BLaER1 (cell line): ENCODE data around the gene VEPH1.
"Not testable (repeated sequence)": the region's sequence is repeated elsewhere in the genome, so short reads cannot be mapped to it uniquely, and the experiment has no call there.

Experiments
- H3K27ac ChIP-seq: shearing (Covaris generic); formaldehyde crosslinking; 2 replicates; pipeline ENCODE4 v1.8.1; 2022
- H3K27me3 ChIP-seq: shearing (Covaris generic); formaldehyde crosslinking; 2 replicates; pipeline ENCODE4 v1.8.1; 2022
- H3K36me3 ChIP-seq: shearing (Covaris generic); formaldehyde crosslinking; 2 replicates; pipeline ENCODE4 v1.8.1; 2022
- H3K4me1 ChIP-seq: shearing (Covaris generic); formaldehyde crosslinking; 2 replicates; pipeline ENCODE4 v1.8.1; 2022
- H3K4me2 ChIP-seq: shearing (Covaris generic); formaldehyde crosslinking; 2 replicates; pipeline ENCODE4 v1.8.1; 2022
- H3K4me3 ChIP-seq: shearing (Covaris generic); formaldehyde crosslinking; 2 replicates; pipeline ENCODE4 v1.8.1; 2022
- H3K9ac ChIP-seq: shearing (Covaris generic); formaldehyde crosslinking; 2 replicates; pipeline ENCODE4 v1.8.1; 2022
- H3K9me3 ChIP-seq: shearing (Covaris generic); formaldehyde crosslinking; 2 replicates; pipeline ENCODE4 v1.8.1; 2022
- H4K20me1 ChIP-seq: shearing (Covaris generic); formaldehyde crosslinking; 2 replicates; pipeline ENCODE4 v1.8.1; 2022
- Cebpa-rat ChIP-seq: shearing (Covaris generic); IDR thresholded peaks from 2 replicates; pipeline ENCODE4 v1.8.1; 2022

Gene VEPH1

GRCh38 chr3:157336252-157337009, 166.8 kb downstream of the VEPH1 start:
- Histone ChIP-seq H3K27ac (no peak overlapping the region), H4K20me1 (no peaks in the 10 kb centered on the region), H3K9me3 (no peaks in the 10 kb centered on the region; the same call in 1 of the 2 replicates), H3K4me2 (no peak overlapping the region), H3K27me3 (no peaks in the 10 kb centered on the region), H3K9ac (no peak overlapping the region), H3K4me3 (no peak overlapping the region), H3K4me1 (0 out of 2 replicates have a peak, but pooled peaks cover 6% of the 10 kb centered on the region), H3K36me3 (no peaks in the 10 kb centered on the region)
- no peak for TF ChIP-seq Cebpa-rat

DNA sequence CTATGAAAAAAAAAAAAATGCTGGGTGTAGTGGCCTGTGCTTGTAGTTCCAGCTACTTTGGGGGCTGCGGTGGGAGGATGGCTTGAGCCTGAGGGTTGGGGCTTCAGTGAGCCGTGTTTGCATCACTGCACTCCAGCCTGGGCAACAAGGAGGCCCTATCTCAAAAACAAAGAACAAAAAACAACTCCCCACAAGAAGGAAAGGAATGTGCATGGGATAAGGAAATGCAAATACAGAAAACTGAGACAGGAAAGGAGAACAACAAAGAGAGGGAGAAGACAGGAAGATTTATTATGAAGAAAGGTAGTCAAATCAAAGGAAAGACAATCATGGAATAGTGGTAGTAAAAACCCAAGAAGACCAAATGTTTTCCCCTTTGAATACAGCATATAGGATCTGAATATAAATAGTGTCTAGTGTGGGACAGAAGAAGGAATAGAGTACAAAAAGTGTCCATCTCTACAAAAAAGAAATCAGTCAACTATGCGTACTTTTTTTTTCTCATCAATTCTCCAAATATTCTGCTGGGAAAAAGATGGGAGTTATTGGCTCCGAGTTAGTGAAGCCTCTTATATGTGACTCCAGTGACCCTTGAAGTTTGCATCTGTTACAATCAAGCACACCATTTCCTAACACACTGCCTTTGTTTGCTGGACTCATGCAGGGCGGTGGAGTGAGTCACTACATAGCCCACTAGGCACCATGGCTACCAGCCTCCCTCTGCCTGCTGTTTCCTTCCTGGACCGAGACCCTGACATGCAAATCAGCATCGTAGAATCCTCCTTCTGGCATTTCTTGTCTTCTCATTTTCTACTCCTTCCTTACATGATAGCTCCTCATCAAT, 167.8 kb downstream of the VEPH1 start:
- Histone ChIP-seq H3K4me3 (no peak overlapping the region), H3K9ac (no peak overlapping the region), H3K4me1 (0 out of 2 replicates have a peak, but pooled peaks cover 6% of the 10 kb centered on the region), H4K20me1 (no peaks in the 10 kb centered on the region), H3K27ac (no peak overlapping the region), H3K36me3 (no peaks in the 10 kb centered on the region), H3K27me3 (no peaks in the 10 kb centered on the region), H3K9me3 (no peaks in the 10 kb centered on the region), H3K4me2 (no peak overlapping the region)
- TF ChIP-seq Cebpa-rat: no peak

GRCh38 chr3:157333551-157333991, 169.6 kb downstream of the VEPH1 start:
- Histone ChIP-seq H4K20me1 (no peaks in the 10 kb centered on the region), H3K4me3 (no peak overlapping the region), H3K27me3 (no peaks in the 10 kb centered on the region), H3K27ac (no peak overlapping the region), H3K9me3 (no peaks in the 10 kb centered on the region), H3K4me1 (0 out of 2 replicates have a peak, but pooled peaks cover 6% of the 10 kb centered on the region), H3K4me2 (no peak overlapping the region), H3K9ac (no peak overlapping the region), H3K36me3 (no peaks in the 10 kb centered on the region)
- TF ChIP-seq Cebpa-rat: no peak

- Histone ChIP-seq H3K36me3 (no peaks in the 10 kb centered on the region), H3K4me1 (no peaks in the 10 kb centered on the region), H3K4me3 (no peak overlapping the region), H3K27ac (no peak overlapping the region), H4K20me1 (no peaks in the 10 kb centered on the region), H3K27me3 (no peaks in the 10 kb centered on the region), H3K4me2 (no peak overlapping the region), H3K9ac (no peak overlapping the region), H3K9me3 (no peaks in the 10 kb centered on the region; the same call in 1 of the 2 replicates)
- no peak for TF ChIP-seq Cebpa-rat
Measured at GRCh38 chr3:157330206-157330605, 173.0 kb downstream of the VEPH1 start.

GRCh38 chr3:157329551-157329950, 173.7 kb downstream of the VEPH1 start:
- H3K4me2 ChIP-seq: no peak overlapping the region
- H3K4me1 ChIP-seq: no peaks in the 10 kb centered on the region
- TF ChIP-seq Cebpa-rat: no peak
- H3K4me3 ChIP-seq: no peak overlapping the region
- H4K20me1 ChIP-seq: no peaks in the 10 kb centered on the region
- no peak overlapping the region for H3K27ac ChIP-seq
- no peaks in the 10 kb centered on the region; the same call in 1 of the 2 replicates for H3K9me3 ChIP-seq
- H3K36me3 ChIP-seq: no peaks in the 10 kb centered on the region
- no peaks in the 10 kb centered on the region for H3K27me3 ChIP-seq
- no peak overlapping the region for H3K9ac ChIP-seq

- TF ChIP-seq Cebpa-rat: no peak
- Histone ChIP-seq H3K27me3 (no peaks in the 10 kb centered on the region), H3K4me1 (no peaks in the 10 kb centered on the region), H3K9ac (no peak overlapping the region), H4K20me1 (no peaks in the 10 kb centered on the region), H3K9me3 (no peaks in the 10 kb centered on the region; the same call in 1 of the 2 replicates), H3K36me3 (no peaks in the 10 kb centered on the region), H3K4me2 (no peak overlapping the region), H3K4me3 (no peak overlapping the region), H3K27ac (no peak overlapping the region)
Measured at GRCh38 chr3:157327837-157328236, 175.4 kb downstream of the VEPH1 start.

DNA sequence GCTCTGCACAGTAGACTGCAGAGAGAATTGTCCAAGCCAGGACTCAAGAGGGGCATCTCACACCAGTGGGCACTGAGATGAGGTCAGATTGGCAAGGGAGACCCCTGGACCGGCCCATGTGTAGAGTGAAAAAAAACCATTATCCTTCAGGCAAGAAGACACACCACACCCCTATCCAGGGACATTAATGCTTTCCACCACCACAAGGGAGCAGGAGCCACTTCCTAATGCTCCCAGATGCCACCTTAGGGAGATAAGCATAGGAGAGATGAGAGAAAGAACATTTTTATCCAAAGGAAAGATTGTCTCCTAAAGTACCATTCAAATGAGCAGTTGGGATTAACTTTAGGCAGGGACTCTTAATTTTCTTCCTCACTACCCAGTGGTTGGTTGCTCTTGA, 176.2 kb downstream of the VEPH1 start:
- H3K4me1 ChIP-seq: no peaks in the 10 kb centered on the region

DNA sequence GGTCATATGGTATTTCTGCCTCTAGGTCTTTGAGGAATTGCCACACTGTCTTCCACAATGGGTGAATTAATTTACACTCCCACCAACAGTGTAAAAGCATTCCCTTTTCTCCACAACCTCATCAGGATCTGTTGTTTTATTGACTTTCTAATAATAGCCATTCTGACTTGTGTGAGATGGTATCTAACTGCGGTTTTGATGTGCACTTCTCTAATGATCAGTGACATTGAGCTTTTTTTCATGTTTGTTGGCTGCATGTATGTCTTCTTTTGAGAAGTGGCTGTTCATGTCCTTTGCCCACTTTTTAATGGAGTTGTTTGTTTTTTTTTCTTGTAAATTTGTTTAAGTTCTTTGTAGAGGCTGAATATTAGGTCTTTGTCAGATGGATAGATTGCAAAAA, 178.3 kb downstream of the VEPH1 start:
- H4K20me1 ChIP-seq, H3K9ac ChIP-seq: not testable (repeated sequence)

More for the DNA sequence above, 176.2 kb downstream of the VEPH1 start:
- no peak overlapping the region for H3K4me2 ChIP-seq
- no peak overlapping the region for H3K4me3 ChIP-seq
- H3K9ac ChIP-seq: no peak overlapping the region
- H3K27ac ChIP-seq: no peak overlapping the region
- H3K36me3 ChIP-seq: no peaks in the 10 kb centered on the region
- no peaks in the 10 kb centered on the region for H3K27me3 ChIP-seq
- H4K20me1 ChIP-seq: no peaks in the 10 kb centered on the region
- no peak for TF ChIP-seq Cebpa-rat
- no peaks in the 10 kb centered on the region; the same call in 1 of the 2 replicates for H3K9me3 ChIP-seq

DNA sequence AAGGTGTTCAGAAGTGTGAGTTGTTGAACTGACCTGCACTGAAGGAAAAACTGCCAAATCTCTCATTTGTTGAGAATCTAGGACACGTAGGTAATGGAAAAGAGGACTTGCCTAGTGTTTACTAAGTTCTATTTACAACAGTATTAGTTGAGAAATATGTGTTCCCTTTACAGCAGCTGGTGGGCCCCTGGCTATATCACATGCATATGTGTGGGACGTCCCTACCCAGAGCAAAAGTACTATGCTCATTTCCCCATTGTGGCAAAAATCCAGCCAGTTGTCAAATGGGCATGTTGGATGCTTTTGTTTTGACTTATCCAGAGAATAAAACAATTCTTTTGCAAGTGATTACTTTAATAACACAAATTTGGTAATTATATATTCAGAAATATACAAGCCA, 179.9 kb downstream of the VEPH1 start:
- H3K4me3 ChIP-seq: no peak overlapping the region
- no peak overlapping the region for H3K9ac ChIP-seq
- no peaks in the 10 kb centered on the region for H3K4me1 ChIP-seq
- no peak overlapping the region for H3K27ac ChIP-seq
- no peaks in the 10 kb centered on the region for H3K27me3 ChIP-seq
- no peaks in the 10 kb centered on the region for H3K36me3 ChIP-seq
- H4K20me1 ChIP-seq: no peaks in the 10 kb centered on the region
- no peaks in the 10 kb centered on the region; the same call in 1 of the 2 replicates for H3K9me3 ChIP-seq
- no peak overlapping the region for H3K4me2 ChIP-seq
- TF ChIP-seq Cebpa-rat: no peak

More for the DNA sequence above, 178.3 kb downstream of the VEPH1 start:
- H3K9me3 ChIP-seq, H3K36me3 ChIP-seq, H3K4me3 ChIP-seq, H3K4me1 ChIP-seq, H3K27ac ChIP-seq, H3K27me3 ChIP-seq, H3K4me2 ChIP-seq: not testable (repeated sequence)

DNA sequence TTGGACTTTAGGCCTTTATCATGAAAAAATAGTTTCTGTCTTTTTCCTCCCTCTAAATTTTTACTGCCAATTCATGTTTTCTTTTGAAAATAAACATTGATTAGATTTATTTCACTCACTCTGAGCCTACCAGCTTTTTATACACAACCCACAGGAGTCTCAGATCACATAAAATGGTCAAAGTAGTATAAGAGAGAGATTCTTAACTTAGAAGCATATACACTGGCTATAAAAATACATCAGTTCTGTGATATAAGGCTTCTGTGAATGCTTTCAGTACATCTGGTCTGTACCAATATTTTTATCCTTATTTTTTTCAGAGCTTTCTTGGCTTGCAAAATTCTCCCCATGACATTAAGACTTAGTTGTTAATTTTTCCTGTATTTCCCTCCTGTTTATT, 183.5 kb downstream of the VEPH1 start:
- no peak overlapping the region for H3K27ac ChIP-seq
- no peaks in the 10 kb centered on the region for H4K20me1 ChIP-seq
- TF ChIP-seq Cebpa-rat: no peak
- no peak overlapping the region for H3K4me3 ChIP-seq
- H3K9ac ChIP-seq: no peak overlapping the region
- no peaks in the 10 kb centered on the region for H3K27me3 ChIP-seq
- no peaks in the 10 kb centered on the region for H3K36me3 ChIP-seq
- H3K9me3 ChIP-seq: no peaks in the 10 kb centered on the region
- H3K4me2 ChIP-seq: no peak overlapping the region
- no peaks in the 10 kb centered on the region for H3K4me1 ChIP-seq
